AG04449 (cell line): Measurements from ENCODE around the gene LRRTM3.

Experiments
- CTCF ChIA-PET: fragments of 350-600 bp; formaldehyde crosslinking; extraction: SDS; loops from one replicate; lab custom pipeline; 2021; ENCODE audit warnings: antibody characterized with exemption; lab: Yijun Ruan, JAX
- POLR2A ChIA-PET: fragments of 400-600, 350-600 bp; formaldehyde crosslinking; extraction: SDS; loops from one replicate; lab custom pipeline; 2020; ENCODE audit warnings: antibody characterized with exemption, inconsistent platforms; lab: Yijun Ruan, JAX
- DNase-seq: peaks from one replicate; pipeline ENCODE4 v3.0.0-alpha.2; 2010; ENCODE audit warnings: low read depth, low spot score
- H3K4me3 ChIP-seq: 2 replicates; pipeline ENCODE4 v1.5.1; 2011; ENCODE audit warnings: low read depth, mild to moderate bottlenecking, control low read depth, low read length
- CTCF ChIP-seq: IDR thresholded peaks from one replicate; pipeline ENCODE4 v1.5.1; 2011; ENCODE audit warnings: mild to moderate bottlenecking, moderate library complexity, low read length, control low read depth, inconsistent platforms; ENCODE audit not compliant: insufficient read depth; ENCODE audit errors: missing control alignments

Gene LRRTM3

GRCh38 chr10:67141300-67141699, 215.5 kb downstream of the LRRTM3 start:
- no peak for DNase-seq
- ChIA-PET POLR2A (no interaction called here), CTCF (no interaction called here)
- no peak for TF ChIP-seq CTCF
- no peak overlapping the region for H3K4me3 ChIP-seq

- TF ChIP-seq CTCF: no peak
- CTCF ChIA-PET: no interaction called here
- DNase-seq: no peak
- no peak overlapping the region for H3K4me3 ChIP-seq
- POLR2A ChIA-PET: no interaction called here
Measured at GRCh38 chr10:67144530-67144929, 218.7 kb downstream of the LRRTM3 start.
